Parathyroid adenoma (tissue), 2 donors: Measurements from ENCODE around the gene CDK2AP2.
"Not testable (repeated sequence)": the region's sequence is repeated elsewhere in the genome, so short reads cannot be mapped to it uniquely, and the experiment has no call there.

Experiments
- H2AFZ ChIP-seq: fragments of 300-600 bp; sonication (generic); one replicate; pipeline ENCODE4 v1.7.0; 2017; ENCODE audit warnings: antibody characterized with exemption, mild to moderate bottlenecking
- H3K27ac ChIP-seq: fragments of 300-600 bp; sonication (generic); one replicate; pipeline ENCODE4 v1.7.0; 2017
- H3K27me3 ChIP-seq: fragments of 300-600 bp; sonication (generic); one replicate; pipeline ENCODE4 v1.7.0; 2017; ENCODE audit warnings: low read length; ENCODE audit not compliant: control insufficient read depth, insufficient read depth
- H3K36me3 ChIP-seq: fragments of 300-600 bp; sonication (generic); one replicate; pipeline ENCODE4 v1.7.0; 2017; ENCODE audit warnings: low read length; ENCODE audit not compliant: control insufficient read depth, insufficient read depth
- H3K4me1 ChIP-seq: fragments of 300-600 bp; sonication (generic); one replicate; pipeline ENCODE4 v1.7.0; 2017; ENCODE audit warnings: control low read depth
- H3K4me2 ChIP-seq: fragments of 300-600 bp; sonication (generic); one replicate; pipeline ENCODE4 v1.7.0; 2017; ENCODE audit warnings: low read length
- H3K4me3 ChIP-seq: fragments of 300-600 bp; sonication (generic); one replicate; pipeline ENCODE4 v1.7.0; 2017; ENCODE audit warnings: low read depth, low read length
- H3K79me2 ChIP-seq: fragments of 300-600 bp; sonication (generic); one replicate; pipeline ENCODE4 v1.7.0; 2017; ENCODE audit warnings: control low read depth
- H3K9ac ChIP-seq: fragments of 300-600 bp; sonication (generic); one replicate; pipeline ENCODE4 v1.7.0; 2017; ENCODE audit warnings: mild to moderate bottlenecking
- H3K9me3 ChIP-seq: fragments of 300-600 bp; sonication (generic); one replicate; pipeline ENCODE4 v1.7.0; 2017; ENCODE audit warnings: low read length; ENCODE audit not compliant: control insufficient read depth
- TF ChIP-seq, protein P1 (sequence below): fragments of 300-600 bp; sonication (generic); IDR thresholded peaks from one replicate; pipeline ENCODE4 v1.7.0; 2017; ENCODE audit warnings: antibody characterized with exemption, mild to moderate bottlenecking
- donor health status: primary hyperparathyroidism.

Gene CDK2AP2

GRCh38 chr11:67507864-67508485 is at the start of gene CDK2AP2:
TSS of gene CDK2AP2 (minus strand) at chr11:67508162. CDS start at chr11:67508082, 80 bp downstream.
- no peaks in the 10 kb centered on the region for H3K27me3 ChIP-seq
- no peaks in the 10 kb centered on the region for H3K9me3 ChIP-seq
- no peaks in the 10 kb centered on the region for H3K36me3 ChIP-seq
- peak within 1 kb of the TSS; percentile 85 for H2AFZ ChIP-seq
- peak within 1 kb of the TSS; percentile 49 for H3K9ac ChIP-seq
- H3K79me2 ChIP-seq: no peaks in the 10 kb centered on the region
- peaks cover 10% of the 10 kb centered on the region for H3K4me1 ChIP-seq
- TF ChIP-seq, protein P1, sequence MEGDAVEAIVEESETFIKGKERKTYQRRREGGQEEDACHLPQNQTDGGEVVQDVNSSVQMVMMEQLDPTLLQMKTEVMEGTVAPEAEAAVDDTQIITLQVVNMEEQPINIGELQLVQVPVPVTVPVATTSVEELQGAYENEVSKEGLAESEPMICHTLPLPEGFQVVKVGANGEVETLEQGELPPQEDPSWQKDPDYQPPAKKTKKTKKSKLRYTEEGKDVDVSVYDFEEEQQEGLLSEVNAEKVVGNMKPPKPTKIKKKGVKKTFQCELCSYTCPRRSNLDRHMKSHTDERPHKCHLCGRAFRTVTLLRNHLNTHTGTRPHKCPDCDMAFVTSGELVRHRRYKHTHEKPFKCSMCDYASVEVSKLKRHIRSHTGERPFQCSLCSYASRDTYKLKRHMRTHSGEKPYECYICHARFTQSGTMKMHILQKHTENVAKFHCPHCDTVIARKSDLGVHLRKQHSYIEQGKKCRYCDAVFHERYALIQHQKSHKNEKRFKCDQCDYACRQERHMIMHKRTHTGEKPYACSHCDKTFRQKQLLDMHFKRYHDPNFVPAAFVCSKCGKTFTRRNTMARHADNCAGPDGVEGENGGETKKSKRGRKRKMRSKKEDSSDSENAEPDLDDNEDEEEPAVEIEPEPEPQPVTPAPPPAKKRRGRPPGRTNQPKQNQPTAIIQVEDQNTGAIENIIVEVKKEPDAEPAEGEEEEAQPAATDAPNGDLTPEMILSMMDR: no peak
- H3K4me3 ChIP-seq: peak within 1 kb of the TSS; percentile 92
- peak within 1 kb of the TSS; percentile 95 for H3K27ac ChIP-seq
- H3K4me2 ChIP-seq: peak within 1 kb of the TSS; percentile 93

DNA sequence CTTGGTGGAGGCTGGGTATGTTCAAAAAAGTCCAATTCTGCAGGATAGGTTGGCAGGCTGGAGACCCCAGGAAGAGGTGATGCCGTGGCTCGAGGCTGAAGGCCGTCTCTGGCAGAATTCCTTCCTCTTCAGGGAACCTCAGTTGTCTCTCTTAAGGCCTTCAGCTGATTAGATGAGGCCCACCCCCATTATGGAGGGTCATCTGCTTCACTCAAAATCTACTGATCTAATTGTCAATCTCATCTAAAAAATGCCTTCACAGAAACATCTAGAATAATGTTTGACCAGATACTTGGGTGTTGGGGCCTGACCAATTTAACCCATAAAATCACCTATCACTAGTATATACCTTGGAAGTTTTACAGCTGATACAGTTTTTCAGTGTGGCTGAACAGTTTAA is 48.3 kb upstream of the CDK2AP2 start:
- H3K27ac ChIP-seq: no peak overlapping the region
- no peaks in the 10 kb centered on the region for H3K9me3 ChIP-seq
- no peaks in the 10 kb centered on the region for H3K4me1 ChIP-seq
- no peaks in the 10 kb centered on the region for H3K27me3 ChIP-seq
- H3K4me2 ChIP-seq: no peak overlapping the region
- no peaks in the 10 kb centered on the region for H3K36me3 ChIP-seq
- TF ChIP-seq, protein P1: no peak
- H3K9ac ChIP-seq: no peak overlapping the region
- H2AFZ ChIP-seq: no peak overlapping the region
- H3K79me2 ChIP-seq: no peaks in the 10 kb centered on the region
- H3K4me3 ChIP-seq: no peak overlapping the region

DNA sequence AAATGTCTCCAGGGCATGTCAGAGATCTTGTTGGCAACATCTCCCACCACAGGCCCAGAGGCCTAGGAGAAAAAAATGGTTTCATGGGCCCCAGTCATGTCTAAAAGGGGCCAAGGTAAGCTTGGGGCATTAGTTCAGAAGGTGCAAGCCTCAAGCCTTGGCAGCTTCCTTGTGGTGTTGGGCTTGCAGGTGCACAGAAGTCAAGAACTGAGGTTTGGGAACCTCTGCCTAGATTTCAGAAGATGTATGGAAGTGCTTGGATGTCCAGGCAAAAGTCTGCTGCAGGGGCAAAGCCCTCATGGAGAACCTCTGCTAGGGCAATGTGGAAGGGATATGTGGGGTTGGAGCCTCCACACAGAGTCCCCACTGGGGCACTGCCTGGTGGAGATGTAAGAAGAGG is 43.7 kb upstream of the CDK2AP2 start:
- H3K4me3 ChIP-seq, H3K9me3 ChIP-seq, H2AFZ ChIP-seq, H3K4me2 ChIP-seq, H3K79me2 ChIP-seq, H3K4me1 ChIP-seq, H3K27me3 ChIP-seq, H3K9ac ChIP-seq, H3K36me3 ChIP-seq, H3K27ac ChIP-seq: not testable (repeated sequence)

DNA sequence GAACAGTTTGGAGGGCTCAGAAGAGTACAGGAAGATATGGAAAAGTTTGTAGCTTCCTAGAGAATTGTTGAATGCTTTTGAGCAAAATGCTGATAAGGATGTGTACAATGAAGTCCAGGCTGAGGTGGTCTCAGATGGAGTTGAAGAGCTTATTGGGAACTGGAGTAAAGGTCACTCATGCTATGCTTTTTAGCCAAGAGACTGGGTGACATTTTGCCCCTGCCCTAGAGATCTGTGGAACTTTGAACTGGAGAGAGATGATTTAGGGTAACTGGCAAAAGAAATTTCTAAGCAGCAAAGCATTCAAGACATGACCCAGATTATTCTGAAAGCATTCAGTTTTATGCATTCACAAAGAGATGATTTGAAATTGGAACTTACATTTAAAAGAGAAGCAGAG is 43.2 kb upstream of the CDK2AP2 start:
- H3K4me2 ChIP-seq: no peak overlapping the region
- no peak overlapping the region for H3K4me3 ChIP-seq
- no peaks in the 10 kb centered on the region for H3K36me3 ChIP-seq
- H3K9ac ChIP-seq: no peak overlapping the region
- H3K4me1 ChIP-seq: no peaks in the 10 kb centered on the region
- H3K79me2 ChIP-seq: no peaks in the 10 kb centered on the region
- no peaks in the 10 kb centered on the region for H3K9me3 ChIP-seq
- no peak overlapping the region for H3K27ac ChIP-seq
- H3K27me3 ChIP-seq: no peaks in the 10 kb centered on the region
- TF ChIP-seq, protein P1: no peak
- H2AFZ ChIP-seq: no peak overlapping the region

DNA sequence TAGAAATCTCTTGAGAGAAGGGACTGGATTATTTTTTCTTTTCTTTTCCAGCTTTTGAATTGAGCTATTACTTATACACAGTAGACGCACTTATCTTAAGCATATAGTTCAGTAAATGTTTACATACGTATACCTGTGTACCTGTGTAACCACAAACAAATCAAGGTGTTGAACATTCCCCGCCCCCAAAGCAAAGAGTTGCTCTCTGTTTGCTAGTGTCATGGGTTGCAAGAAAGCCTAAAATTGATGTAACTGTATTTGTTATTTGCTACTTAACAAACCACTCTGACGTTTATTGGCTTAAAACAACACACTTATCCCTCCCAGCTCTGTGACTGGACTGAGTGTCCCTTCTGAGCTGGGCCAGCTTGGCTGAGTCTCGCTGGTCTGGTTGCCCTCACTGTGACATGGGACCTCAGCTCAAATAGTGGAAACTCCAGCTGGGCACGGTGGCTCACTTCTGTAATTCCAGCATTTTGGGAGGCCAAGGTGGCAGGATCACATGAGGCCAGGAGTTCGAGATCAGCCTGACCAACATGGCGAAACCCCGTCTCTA is 40.7 kb upstream of the CDK2AP2 start:
- no peak overlapping the region for H3K4me2 ChIP-seq
- no peak overlapping the region for H2AFZ ChIP-seq
- no peaks in the 10 kb centered on the region for H3K4me1 ChIP-seq
- no peak overlapping the region for H3K4me3 ChIP-seq
- TF ChIP-seq, protein P1: no peak
- no peaks in the 10 kb centered on the region for H3K79me2 ChIP-seq
- no peaks in the 10 kb centered on the region for H3K36me3 ChIP-seq
- no peak overlapping the region for H3K9ac ChIP-seq
- H3K27ac ChIP-seq: no peak overlapping the region
- no peaks in the 10 kb centered on the region for H3K27me3 ChIP-seq
- no peaks in the 10 kb centered on the region for H3K9me3 ChIP-seq

GRCh38 chr11:67548112-67548511 is 40.1 kb upstream of the CDK2AP2 start:
- H3K27me3 ChIP-seq, H3K9me3 ChIP-seq, H3K27ac ChIP-seq, H3K4me1 ChIP-seq, H3K36me3 ChIP-seq, H3K4me2 ChIP-seq, H2AFZ ChIP-seq, H3K4me3 ChIP-seq, H3K9ac ChIP-seq, H3K79me2 ChIP-seq: not testable (repeated sequence)
